ACHN (cell line): ENCODE measurements around the gene CD46.

ENCODE experiments used
- DNase-seq: peaks from one replicate; pipeline ENCODE4 v3.0.0-alpha.2; 2015
- in situ Hi-C: cut with HindIII; loops from 2 replicates; pipeline ENCODE4 v1.10.0; 2017; ENCODE audit warnings: low sequenced_read_pairs, low pct_ligation_motif_present, low pct_unique_long_range_greater_than_20kb

The CD46 gene

GRCh38 chr1:207836591-207837347 lies 84.9 kb downstream of the CD46 start:
- DNase-seq: no peak
- in situ Hi-C loops: no loop called here

DNA sequence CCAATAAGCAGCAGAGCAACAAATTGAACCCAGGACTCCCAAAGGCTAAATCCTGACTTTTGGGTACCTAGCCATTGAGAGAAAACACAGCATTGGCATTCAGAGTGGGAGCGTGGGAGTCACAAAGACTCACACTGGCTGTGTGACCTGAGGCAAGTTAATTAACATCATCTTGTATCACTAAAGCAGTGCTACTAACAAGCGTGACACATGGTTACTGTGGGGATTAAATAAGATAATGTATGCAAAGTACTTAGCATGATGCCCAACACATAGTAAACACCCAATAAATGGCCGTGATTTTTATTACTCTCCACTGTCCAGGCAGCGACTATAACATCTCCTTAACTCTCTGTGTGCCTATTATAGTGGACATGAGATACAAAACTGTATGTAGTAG lies 85.8 kb downstream of the CD46 start:
- in situ Hi-C loops: no loop called here
- DNase-seq: no peak

DNA sequence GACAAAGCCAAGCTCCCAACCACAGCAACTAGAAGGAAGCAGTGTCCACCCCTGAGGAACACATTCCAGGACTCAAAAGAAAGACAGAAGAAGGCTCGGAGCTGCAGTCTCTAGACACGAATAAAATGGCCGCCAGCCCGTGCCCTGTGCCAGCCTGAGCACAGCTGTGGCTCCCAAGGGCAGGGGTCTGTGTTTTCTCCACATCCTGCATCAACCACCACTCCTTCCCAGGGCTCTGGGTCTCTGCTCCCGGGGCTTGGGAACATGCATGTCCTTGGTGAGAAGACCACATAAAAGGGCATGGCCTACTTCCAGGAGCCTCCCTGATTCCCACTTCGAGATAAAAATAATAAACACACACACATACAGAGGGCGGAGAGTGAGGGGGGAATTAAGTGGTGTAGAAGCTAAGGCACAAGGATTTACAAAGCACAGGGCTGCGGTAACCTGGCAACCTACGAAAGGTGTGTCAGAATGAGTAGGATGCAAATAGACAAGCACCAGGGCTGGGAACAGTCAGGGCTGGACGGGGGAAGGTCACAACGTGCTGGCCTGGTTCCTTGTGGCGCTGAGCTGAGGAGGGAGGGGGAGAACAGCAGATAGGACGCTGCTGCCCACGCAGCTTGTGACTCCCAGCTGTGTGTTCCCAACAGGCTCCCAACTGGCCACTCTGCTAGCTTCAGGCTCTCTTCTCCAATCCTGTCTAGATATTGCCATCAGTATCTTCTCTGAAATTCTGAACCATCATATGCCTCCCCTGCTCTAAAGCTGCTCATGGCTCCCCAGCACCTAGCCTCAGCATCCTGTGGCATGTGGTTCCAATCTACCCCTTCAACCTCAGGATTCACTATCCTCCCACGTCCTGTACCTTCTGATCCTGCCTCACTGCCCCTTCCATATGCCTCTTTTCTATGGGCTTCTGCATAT lies 86.6 kb downstream of the CD46 start:
- in situ Hi-C loops: no loop called here
- no peak for DNase-seq

- in situ Hi-C loops: no loop called here
- DNase-seq: no peak
Observed at GRCh38 chr1:207839083-207839413, 87.2 kb downstream of the CD46 start.

GRCh38 chr1:207840380-207840779 lies 88.5 kb downstream of the CD46 start:
- in situ Hi-C loops: no loop called here
- no peak for DNase-seq

DNA sequence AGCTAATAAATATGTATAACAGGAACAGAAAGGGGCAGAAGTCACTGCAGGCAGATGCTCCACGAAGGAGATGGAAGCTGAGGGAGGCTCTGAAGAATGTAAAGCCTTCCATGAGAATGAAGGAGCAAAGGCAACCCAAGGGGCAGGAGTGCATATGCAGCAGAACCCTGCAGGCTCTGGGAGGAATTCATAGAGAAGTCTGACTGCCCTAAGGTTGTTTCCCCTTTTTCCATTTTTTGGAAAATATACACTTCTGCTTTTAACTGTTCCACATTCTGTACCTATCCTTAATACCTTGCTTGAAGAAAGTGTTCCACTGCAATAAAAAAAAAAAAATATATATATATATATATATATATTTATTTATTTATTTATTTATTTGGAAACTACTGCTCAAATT lies 89.4 kb downstream of the CD46 start:
- in situ Hi-C loops: no loop called here
- no peak for DNase-seq

GRCh38 chr1:207841901-207842300 lies 90.0 kb downstream of the CD46 start:
- no peak for DNase-seq

GRCh38 chr1:207842506-207842905 lies 90.7 kb downstream of the CD46 start:
- DNase-seq: no peak
- in situ Hi-C loops: no loop called here

More at GRCh38 chr1:207841901-207842300, 90.0 kb downstream of the CD46 start:
- in situ Hi-C loops: no loop called here

- in situ Hi-C loops: no loop called here
- no peak for DNase-seq
Observed at GRCh38 chr1:207844371-207844770, 92.5 kb downstream of the CD46 start.
